T-helper 2 cell treated with Interferon-gamma antibody and Interleukin-4, amounts not matched to agents 100 ng/mL and 5 ng/mL, for 36 hours (primary cell): ENCODE measurements around the gene LMO7. TPM values are rescaled to one million over a fixed set of nuclear protein-coding genes. Genes with fewer than 3 reads are reported as not detected.

Source experiments
- intact Hi-C: fragments of 100-400 bp; cut with micrococcal nuclease; formaldehyde crosslinking; loops from one replicate; pipeline ENCODE4 v1.15.1; 2023
- total RNA-seq: library from RNA; stranded (reverse); gene quantifications from 2 replicates; pipeline ENCODE4 v1.2.3, GENCODE V29; 2022

The LMO7 gene
- total RNA-seq, 1 donor from 2014 or later = 15.2 TPM

DNA sequence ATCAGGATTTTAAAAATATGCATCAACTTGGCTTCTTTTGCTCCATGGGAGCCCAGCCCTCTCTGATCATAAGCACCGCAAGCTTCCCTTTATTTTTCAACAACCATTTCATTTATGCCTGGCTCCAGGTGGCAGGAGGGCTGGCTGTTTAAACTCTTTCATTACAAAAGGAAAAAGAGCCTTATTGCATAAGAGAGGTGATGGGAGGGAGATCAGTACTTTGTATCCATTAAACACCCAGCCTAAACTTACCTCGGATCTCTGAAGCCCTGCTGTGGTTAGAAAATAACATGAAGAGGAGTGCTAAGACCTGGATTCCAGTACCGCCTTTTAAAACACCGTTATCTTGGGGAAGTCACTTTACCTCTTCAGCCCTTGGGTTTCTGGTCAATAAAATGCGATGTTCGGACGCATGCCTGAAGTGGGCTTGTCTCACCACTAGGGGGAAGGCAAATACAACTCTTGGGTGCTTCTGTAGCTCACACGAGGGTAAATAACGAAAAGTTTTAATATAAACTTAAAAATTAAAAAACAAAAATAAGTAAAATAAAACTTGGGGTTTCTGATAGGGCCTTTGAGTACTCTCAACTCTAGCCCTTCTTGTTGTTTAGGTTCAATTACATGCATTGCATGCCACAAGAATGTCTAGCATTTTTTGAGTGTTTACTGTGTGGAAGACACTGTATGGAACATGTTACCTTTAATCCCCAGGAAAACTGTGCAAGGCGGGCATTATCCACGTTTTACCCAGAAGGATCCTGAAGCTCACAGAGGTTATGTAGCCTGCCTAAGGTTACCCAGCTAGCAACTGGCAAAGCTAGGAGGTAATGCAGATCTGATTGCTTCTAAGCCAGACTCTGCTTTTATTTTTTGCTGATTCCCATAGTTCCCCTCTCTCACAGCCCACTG lies 240.3 kb downstream of the LMO7 start:
- intact Hi-C loops = loop anchor here (1.0 to 10.0 kb wide), 5 partner anchors 140 to 1448 kb away; partner anchors contain the start of gene MYCBP2

GRCh38 chr13:75877071-75877470 lies 240.9 kb downstream of the LMO7 start:
- intact Hi-C loops = loop anchor here (2.0 to 10.0 kb wide), 3 partner anchors 140 to 1448 kb away; partner anchors contain the start of gene MYCBP2

DNA sequence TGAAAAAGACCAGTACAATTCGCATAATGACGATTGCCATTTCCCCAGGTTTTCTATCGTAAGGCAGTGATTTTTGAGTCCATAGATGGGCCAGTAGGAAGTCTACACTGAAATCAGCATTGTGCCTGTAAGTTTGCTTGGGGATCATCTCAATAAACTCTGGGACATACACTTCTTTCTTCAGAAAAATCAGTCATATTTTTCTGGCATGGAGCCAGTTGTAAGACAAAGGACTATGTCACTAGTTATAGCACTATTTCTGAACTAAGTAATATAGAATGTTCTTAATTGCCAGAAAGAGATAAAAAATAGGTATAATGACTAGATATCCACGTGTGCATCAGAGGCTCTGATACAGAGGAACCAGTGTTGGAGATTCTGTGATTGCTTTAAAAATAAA lies 243.5 kb downstream of the LMO7 start:
- intact Hi-C loops = loop anchor here (5.0 to 10.0 kb wide), 2 partner anchors 1098 to 1445 kb away; partner anchors contain the start of gene MYCBP2

DNA sequence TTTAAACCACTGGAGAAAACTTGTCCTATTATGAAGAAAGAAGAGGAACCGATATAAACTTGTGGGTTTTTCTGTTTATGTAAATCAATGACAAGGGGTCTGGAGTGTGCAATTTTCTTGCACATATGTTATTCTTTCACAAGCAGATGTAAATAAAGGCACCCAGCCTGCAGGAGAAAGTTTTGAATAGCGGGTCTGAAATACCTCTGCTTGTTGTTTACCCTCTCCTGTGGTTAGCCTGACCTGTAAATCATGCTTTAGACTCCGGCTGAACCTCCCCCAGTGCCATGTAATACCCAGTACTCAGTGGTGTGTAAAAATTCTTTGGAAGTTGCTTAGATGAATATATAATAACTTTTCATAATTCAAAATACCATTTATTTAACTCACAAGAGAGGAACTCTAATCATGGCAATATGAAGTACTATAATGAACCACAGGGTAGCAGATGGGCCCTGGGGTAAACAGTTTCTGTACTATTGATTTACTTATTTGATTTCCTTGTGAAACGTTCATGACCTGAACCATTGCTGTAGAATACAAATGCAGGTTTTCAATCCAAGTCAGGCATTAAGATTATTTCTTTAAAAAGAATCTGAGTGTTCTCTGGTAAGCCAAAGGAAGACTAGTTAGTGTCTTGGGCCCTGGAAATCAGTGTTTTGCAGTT lies 245.1 kb downstream of the LMO7 start:
- intact Hi-C loops = no loop called here

- intact Hi-C loops = no loop called here
Measured at GRCh38 chr13:75882261-75882660, 246.1 kb downstream of the LMO7 start.

GRCh38 chr13:75889427-75889826 lies 253.3 kb downstream of the LMO7 start:
- intact Hi-C loops = no loop called here

GRCh38 chr13:75895168-75895567 lies 259.0 kb downstream of the LMO7 start:
- intact Hi-C loops = no loop called here

DNA sequence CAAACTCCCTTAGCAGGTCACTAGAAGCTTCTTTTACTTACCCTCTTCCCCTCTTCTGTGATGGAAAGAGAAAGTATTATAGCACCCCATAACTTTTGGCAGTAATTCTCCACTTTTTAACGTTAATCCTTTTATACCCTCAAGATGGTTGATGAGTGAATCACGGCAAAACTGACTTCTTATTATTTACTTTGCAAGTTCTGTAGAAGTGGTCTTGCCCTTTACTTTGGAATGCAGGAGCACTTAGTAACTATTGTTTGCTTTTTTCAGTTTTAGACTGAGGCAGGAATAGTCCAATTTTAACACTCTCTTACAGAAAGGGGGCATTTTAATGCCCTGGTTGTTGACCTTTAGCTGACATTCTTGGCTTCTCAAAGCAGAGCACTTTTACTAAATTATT lies 260.1 kb downstream of the LMO7 start:
- intact Hi-C loops = no loop called here

DNA sequence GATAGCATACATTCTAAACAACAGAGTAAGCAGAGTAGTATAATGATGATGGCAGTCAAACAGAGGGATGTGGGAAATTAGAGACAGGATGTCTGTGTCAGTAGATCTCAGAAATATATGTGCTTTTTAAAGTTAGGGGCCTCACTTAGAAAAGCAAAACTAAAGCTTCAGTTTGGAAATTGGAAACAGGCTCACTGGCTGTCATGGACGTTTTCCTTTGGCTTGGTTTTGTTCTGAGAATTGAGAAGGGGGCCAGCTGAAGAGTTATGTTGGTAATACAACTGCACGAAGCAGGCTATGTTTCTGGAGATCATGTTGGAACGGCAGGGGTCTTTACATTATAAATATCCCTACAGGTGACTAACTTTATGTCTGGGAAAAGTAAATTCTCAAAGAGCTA lies 261.3 kb downstream of the LMO7 start:
- intact Hi-C loops = no loop called here

DNA sequence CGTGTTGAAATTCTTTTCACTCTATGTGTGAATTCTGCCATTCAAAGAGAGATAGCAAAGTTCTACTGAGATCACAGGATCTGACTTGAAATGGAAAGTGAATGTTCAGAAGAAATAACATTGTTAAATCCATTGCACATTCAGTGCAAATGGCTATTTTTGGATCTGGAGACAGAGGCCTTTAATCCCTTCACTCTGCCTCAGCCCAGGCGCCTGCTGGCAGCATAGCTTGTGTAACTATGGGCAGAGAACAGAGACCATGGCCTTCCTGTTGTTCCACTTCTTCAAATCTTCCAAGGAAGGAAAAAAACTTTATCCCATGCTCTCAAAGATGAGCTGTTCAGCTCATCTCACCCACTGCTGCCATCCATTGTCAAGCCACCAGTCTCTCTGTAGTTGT lies 265.4 kb downstream of the LMO7 start:
- intact Hi-C loops = no loop called here

DNA sequence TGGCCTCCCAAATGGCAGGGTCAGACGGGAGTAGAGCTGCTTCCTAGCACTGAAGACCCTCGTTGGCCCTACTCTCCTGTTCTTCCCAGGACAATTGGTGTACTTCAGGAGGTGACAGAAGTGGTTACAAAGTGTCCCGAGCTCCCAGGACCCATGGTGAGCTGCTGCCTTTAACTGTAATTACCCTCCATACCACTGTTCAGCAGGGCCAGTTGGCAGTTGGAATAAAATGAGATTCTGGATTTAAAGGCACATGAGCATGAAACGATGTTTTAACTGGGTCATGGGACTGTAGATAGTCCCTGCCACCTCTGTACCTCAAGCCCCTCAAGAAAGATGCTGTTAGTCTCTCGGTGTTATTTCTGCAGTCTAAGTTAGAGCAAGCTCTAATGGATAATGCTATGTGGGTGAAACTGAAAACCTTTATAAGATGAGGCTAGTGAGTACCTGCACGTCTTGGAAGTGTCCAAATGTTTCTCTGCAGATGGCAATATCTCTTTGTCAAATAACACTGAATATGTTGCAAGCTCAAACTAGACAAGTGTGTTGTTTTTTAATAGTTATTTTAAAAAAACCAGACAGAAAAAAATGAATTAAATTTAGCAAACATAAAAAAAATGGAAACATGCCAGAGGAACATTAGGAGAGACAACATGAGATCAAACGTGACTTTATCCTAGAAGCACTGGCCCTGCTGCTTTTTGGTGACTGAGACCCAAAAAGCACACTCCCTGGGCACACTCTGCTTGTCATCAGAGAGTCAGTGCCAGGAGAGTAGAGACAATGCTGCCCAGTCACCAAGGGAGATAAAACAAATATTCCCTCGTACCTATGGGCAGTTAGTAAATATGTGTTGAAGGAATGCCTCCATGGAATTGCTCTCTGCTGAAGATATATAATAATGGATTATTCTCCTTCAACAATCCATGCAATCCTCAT lies 266.3 kb downstream of the LMO7 start:
- intact Hi-C loops = no loop called here

- intact Hi-C loops = no loop called here
Measured at GRCh38 chr13:75904012-75904411, 267.9 kb downstream of the LMO7 start.

DNA sequence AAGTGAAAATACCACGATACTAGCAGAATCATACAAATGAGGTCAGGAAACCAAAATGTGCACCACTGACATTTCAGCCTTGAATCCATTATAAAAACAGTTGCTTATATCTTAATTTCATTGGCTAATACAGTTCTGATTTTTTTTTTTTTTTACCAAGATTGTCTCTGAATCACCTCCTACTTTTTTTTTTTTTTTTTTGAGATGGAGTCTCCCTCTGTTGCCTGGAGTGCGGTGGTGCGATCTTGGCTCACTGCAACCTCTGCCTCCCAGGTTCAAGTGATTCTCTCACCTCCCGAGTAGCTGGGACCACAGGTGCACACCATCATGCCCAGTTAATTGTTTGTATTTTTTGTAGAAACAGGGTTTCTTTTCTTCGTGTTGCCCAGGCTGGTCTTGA lies 270.2 kb downstream of the LMO7 start:
- intact Hi-C loops = no loop called here

DNA sequence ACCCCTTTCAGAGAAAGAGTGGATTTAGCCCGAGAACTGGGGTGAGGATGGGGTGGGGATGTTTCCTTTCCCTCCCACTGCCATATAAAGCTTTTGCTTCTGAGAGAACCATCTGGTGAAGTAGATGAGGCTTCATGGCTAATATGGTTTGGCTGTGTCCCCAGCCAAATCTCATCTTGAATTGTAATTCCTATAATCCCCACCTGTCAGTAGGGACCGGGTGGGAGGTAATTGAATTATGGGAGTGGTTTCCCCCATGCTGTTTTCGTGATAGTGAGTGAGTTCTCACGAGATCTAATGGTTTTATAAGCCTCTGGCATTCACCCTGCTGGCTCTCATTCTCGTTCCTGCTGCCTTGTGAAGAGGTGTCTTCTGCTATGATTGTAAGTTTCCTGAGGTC lies 270.9 kb downstream of the LMO7 start:
- intact Hi-C loops = no loop called here

DNA sequence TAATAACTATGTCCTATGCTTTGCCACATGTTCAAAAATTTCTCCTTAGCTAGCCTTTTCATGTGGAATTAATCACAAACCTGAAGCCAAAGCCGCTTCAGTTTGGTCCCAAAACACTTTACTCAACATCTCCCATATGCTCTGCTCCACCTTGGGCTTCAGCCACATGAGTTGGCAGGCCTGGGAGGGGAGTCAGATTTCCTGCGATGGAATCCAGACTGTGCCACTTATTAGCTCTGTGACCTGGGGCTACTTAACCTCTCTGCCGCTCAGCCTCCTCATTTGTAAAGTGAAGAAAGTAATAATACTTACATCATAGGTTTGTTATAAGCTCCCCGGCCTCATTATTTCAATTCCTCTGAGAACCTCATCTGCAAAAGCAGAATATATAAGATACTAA lies 272.0 kb downstream of the LMO7 start:
- intact Hi-C loops = no loop called here

Other genes starting within 250 kb of the LMO7 start
- 23.3 and 24.8 TPM in 2 replicates for gene TBC1D4, start 154.2 kb upstream of the LMO7 start, total RNA-seq
- 129 and 131 TPM in 2 replicates for gene COMMD6, start 98.5 kb upstream of the LMO7 start, total RNA-seq
- 37.9 and 41.6 TPM in 2 replicates for gene UCHL3, start 86.5 kb upstream of the LMO7 start, total RNA-seq